Measurements from ENCODE around the gene SEC61A2.

- TF ChIP-seq, protein P1, sequence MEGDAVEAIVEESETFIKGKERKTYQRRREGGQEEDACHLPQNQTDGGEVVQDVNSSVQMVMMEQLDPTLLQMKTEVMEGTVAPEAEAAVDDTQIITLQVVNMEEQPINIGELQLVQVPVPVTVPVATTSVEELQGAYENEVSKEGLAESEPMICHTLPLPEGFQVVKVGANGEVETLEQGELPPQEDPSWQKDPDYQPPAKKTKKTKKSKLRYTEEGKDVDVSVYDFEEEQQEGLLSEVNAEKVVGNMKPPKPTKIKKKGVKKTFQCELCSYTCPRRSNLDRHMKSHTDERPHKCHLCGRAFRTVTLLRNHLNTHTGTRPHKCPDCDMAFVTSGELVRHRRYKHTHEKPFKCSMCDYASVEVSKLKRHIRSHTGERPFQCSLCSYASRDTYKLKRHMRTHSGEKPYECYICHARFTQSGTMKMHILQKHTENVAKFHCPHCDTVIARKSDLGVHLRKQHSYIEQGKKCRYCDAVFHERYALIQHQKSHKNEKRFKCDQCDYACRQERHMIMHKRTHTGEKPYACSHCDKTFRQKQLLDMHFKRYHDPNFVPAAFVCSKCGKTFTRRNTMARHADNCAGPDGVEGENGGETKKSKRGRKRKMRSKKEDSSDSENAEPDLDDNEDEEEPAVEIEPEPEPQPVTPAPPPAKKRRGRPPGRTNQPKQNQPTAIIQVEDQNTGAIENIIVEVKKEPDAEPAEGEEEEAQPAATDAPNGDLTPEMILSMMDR (conservative IDR thresholded peaks at IDR 0.05), result no peak
- TF ChIP-seq ZFX (IDR thresholded peaks at IDR 0.05), result no peak
Observed at GRCh38 chr10:12196531-12197211, 67.2 kb downstream of the SEC61A2 start.

Measured in C4-2B (cell line).